Ishikawa (cell line): Measurements from ENCODE around the gene INSL3.

Source experiments
- EGR1 ChIP-seq: IDR thresholded peaks from 2 replicates; pipeline ENCODE4 v1.6.1; 2012
- EP300 ChIP-seq: IDR thresholded peaks from 2 replicates; pipeline ENCODE4 v1.6.1; 2012; ENCODE audit warnings: borderline replicate concordance
- RAD21 ChIP-seq: IDR thresholded peaks from 2 replicates; pipeline ENCODE4 v1.6.1; 2012; ENCODE audit warnings: low read depth
- TCF12 ChIP-seq: IDR thresholded peaks from 2 replicates; pipeline ENCODE4 v1.6.1; 2012; ENCODE audit warnings: low read depth
- YY1 ChIP-seq: IDR thresholded peaks from 2 replicates; pipeline ENCODE4 v1.6.1; 2012; ENCODE audit warnings: low read depth
- TF ChIP-seq, protein P1 (sequence below): IDR thresholded peaks from 2 replicates; pipeline ENCODE4 v1.6.1; 2012; ENCODE audit warnings: low read depth, mild to moderate bottlenecking

DNA sequence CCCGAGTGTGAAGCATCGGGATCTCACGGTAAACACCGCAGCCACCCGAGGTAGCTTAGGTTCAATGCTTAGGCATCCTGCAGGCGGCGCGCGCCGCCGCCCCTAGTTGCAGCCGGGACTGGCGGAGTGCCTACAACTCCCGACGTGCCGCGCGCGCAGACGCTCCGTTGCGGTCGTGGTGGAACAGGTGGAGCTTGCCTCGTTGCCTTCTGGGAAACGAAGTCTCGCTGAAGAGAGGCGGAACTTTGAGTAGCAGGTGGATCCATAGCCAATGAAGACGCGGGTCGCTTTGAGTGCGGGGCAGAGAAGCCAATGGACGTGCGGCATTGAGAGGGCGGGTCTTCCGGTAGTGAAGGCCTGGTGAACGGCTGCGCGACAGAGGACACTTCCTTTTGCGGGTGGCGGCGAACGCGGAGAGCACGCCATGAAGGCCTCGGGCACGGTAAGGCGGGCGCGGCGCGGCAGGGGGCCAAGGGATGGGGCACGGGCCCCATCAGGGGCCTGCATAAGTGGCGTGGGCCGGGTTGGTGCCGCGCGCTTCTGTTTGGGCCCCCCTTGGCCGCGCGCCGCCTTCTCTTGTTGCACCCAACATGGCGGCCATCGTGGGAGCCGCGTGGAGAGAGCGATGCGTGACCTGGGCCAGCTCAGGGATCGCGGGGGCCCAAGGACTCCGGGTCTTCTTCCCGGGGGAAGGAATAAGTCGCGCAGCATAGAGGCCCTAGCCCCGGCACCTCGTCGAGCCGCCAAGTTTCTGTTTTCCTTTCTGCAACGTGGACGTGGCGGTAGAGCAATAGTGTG, 38.4 kb upstream of the INSL3 start, which contains the start of gene RPL18A:
- TF ChIP-seq YY1 (peak; percentile 91), EP300 (no peak), RAD21 (peak; percentile 79), TCF12 (peak; percentile 55; the same call in 1 of the 2 replicates), EGR1 (no peak)
- TF ChIP-seq, protein P1, sequence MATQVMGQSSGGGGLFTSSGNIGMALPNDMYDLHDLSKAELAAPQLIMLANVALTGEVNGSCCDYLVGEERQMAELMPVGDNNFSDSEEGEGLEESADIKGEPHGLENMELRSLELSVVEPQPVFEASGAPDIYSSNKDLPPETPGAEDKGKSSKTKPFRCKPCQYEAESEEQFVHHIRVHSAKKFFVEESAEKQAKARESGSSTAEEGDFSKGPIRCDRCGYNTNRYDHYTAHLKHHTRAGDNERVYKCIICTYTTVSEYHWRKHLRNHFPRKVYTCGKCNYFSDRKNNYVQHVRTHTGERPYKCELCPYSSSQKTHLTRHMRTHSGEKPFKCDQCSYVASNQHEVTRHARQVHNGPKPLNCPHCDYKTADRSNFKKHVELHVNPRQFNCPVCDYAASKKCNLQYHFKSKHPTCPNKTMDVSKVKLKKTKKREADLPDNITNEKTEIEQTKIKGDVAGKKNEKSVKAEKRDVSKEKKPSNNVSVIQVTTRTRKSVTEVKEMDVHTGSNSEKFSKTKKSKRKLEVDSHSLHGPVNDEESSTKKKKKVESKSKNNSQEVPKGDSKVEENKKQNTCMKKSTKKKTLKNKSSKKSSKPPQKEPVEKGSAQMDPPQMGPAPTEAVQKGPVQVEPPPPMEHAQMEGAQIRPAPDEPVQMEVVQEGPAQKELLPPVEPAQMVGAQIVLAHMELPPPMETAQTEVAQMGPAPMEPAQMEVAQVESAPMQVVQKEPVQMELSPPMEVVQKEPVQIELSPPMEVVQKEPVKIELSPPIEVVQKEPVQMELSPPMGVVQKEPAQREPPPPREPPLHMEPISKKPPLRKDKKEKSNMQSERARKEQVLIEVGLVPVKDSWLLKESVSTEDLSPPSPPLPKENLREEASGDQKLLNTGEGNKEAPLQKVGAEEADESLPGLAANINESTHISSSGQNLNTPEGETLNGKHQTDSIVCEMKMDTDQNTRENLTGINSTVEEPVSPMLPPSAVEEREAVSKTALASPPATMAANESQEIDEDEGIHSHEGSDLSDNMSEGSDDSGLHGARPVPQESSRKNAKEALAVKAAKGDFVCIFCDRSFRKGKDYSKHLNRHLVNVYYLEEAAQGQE: no peak
